ENCODE measurements around the gene MMP27.

DNA sequence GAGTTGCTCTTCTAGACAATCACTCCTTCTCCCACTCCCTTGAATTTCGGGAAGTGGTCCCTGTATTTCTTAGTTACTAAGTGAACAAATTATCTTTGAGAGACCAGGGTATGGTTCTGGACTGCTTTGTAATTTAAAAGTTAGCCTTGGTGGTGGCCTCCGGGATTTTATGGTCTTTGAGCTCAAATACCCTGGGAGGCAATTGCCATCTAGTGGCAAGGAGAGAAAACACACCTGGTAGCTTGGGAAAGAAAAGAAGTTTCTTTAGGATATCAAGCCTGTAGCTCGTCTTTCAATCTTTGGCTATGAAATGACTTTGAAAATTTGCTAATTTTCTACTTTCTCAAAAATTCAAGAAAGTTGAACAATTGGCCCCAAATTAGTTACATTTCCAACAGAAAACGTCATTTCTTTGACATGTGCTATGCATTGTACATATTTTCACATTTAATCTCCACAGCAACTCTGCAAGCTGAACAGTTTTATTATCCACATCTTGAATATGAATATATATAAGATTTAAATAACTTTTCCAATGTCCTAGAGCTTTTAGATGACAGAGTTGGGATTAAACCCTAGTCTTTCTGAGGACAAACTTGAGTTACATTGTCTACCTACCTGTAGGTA is 39.1 kb downstream of the MMP27 start:
- TF ChIP-seq POLR2A (IDR thresholded peaks at IDR 0.05) = no peak
- TF ChIP-seq, protein P1, sequence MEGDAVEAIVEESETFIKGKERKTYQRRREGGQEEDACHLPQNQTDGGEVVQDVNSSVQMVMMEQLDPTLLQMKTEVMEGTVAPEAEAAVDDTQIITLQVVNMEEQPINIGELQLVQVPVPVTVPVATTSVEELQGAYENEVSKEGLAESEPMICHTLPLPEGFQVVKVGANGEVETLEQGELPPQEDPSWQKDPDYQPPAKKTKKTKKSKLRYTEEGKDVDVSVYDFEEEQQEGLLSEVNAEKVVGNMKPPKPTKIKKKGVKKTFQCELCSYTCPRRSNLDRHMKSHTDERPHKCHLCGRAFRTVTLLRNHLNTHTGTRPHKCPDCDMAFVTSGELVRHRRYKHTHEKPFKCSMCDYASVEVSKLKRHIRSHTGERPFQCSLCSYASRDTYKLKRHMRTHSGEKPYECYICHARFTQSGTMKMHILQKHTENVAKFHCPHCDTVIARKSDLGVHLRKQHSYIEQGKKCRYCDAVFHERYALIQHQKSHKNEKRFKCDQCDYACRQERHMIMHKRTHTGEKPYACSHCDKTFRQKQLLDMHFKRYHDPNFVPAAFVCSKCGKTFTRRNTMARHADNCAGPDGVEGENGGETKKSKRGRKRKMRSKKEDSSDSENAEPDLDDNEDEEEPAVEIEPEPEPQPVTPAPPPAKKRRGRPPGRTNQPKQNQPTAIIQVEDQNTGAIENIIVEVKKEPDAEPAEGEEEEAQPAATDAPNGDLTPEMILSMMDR (IDR thresholded peaks at IDR 0.05) = peak; percentile 48 to 77 (median 74)

Data from thyroid gland (tissue), 4 donors.